HG03354 (cell line): ENCODE data around the gene CKMT1A.

ENCODE experiments used
- ATAC-seq: cut with Tn5 transposase; IDR thresholded peaks from one replicate; pipeline ENCODE4 v1.9.1; 2021; ENCODE audit warnings: mild to moderate bottlenecking; ENCODE audit not compliant: unreplicated experiment, poor library complexity, severe bottlenecking

Gene CKMT1A

GRCh38 chr15:43746903-43747309, 53.2 kb downstream of the CKMT1A start:
- ATAC-seq: peak; percentile 22

- no peak for ATAC-seq
Measured at GRCh38 chr15:43748376-43748775, 54.7 kb downstream of the CKMT1A start.
